SK-N-SH treated with all-trans-retinoic acid at 6 μM for 48 hours (cell line): ENCODE measurements around the gene NUP210.

Experiments used
- ARNTL ChIP-seq: fragments of 450-650 bp; formaldehyde crosslinking; IDR thresholded peaks from 2 replicates; pipeline ENCODE4 v1.5.0; 2020; ENCODE audit warnings: low read depth, mild to moderate bottlenecking, moderate library complexity, borderline replicate concordance
- BACH2 ChIP-seq: fragments of 250-450 bp; sonication (Bioruptor Pico); IDR thresholded peaks from 2 replicates; pipeline ENCODE4 v1.9.0; 2021; ENCODE audit warnings: mild to moderate bottlenecking, borderline replicate concordance
- CREB5 ChIP-seq: fragments of 250-450 bp; sonication (Bioruptor Pico); IDR thresholded peaks from 2 replicates; pipeline ENCODE4 v1.5.1; 2020; ENCODE audit warnings: low read depth, mild to moderate bottlenecking, moderate library complexity
- CSDC2 ChIP-seq: fragments of 250-450 bp; sonication (Bioruptor Pico); IDR thresholded peaks from 2 replicates; pipeline ENCODE4 v1.5.0; 2020; ENCODE audit warnings: mild to moderate bottlenecking, moderate library complexity
- CSRNP3 ChIP-seq: fragments of 250-450 bp; sonication (Bioruptor Pico); IDR thresholded peaks from 2 replicates; pipeline ENCODE4 v1.5.1; 2021; ENCODE audit warnings: mild to moderate bottlenecking, moderate library complexity
- ESRRG ChIP-seq: fragments of 250-450 bp; sonication (Bioruptor Pico); IDR thresholded peaks from 2 replicates; pipeline ENCODE4 v1.6.1; 2021; ENCODE audit warnings: mild to moderate bottlenecking
- PATZ1 ChIP-seq: fragments of 250-450 bp; sonication (Bioruptor Pico); IDR thresholded peaks from 2 replicates; pipeline ENCODE4 v1.8.0; 2020; ENCODE audit warnings: mild to moderate bottlenecking, moderate library complexity, borderline replicate concordance
- RARB ChIP-seq: fragments of 250-450 bp; sonication (Bioruptor Pico); IDR thresholded peaks from 2 replicates; pipeline ENCODE4 v1.8.0; 2021; ENCODE audit warnings: mild to moderate bottlenecking, moderate library complexity
- TOX ChIP-seq: fragments of 250-450 bp; sonication (Bioruptor Pico); IDR thresholded peaks from 2 replicates; pipeline ENCODE4 v1.8.0; 2021; ENCODE audit warnings: mild to moderate bottlenecking, moderate library complexity, borderline replicate concordance
- ZC3H10 ChIP-seq: fragments of 250-450 bp; sonication (Bioruptor Pico); IDR thresholded peaks from 2 replicates; pipeline ENCODE4 v1.5.1; 2021; ENCODE audit warnings: mild to moderate bottlenecking, moderate library complexity
- ZFP3 ChIP-seq: fragments of 250-450 bp; sonication (Bioruptor Pico); IDR thresholded peaks from 2 replicates; pipeline ENCODE4 v1.5.0; 2020; ENCODE audit warnings: mild to moderate bottlenecking, moderate library complexity
- ZNF70 ChIP-seq: fragments of 450-650 bp; formaldehyde crosslinking; IDR thresholded peaks from 2 replicates; pipeline ENCODE4 v1.5.0; 2020; ENCODE audit warnings: mild to moderate bottlenecking, moderate library complexity

GRCh38 chr3:13463618-13464400, 43.7 kb upstream of the NUP210 start:
- no peak for TF ChIP-seq ARNTL
- no peak for TF ChIP-seq RARB (CRISPR knock-in tag)
- no peak for TF ChIP-seq ZFP3 (CRISPR knock-in tag)
- TF ChIP-seq ZC3H10, result no peak
- no peak for TF ChIP-seq PATZ1 (CRISPR knock-in tag)
- TF ChIP-seq CREB5, result no peak
- no peak for TF ChIP-seq ZNF70
- TF ChIP-seq CSRNP3 (CRISPR knock-in tag), result no peak
- no peak for TF ChIP-seq ESRRG (CRISPR knock-in tag)
- no peak for TF ChIP-seq BACH2 (CRISPR knock-in tag)
- TF ChIP-seq CSDC2 (CRISPR knock-in tag), result no peak
- no peak for TF ChIP-seq TOX
